ENCODE results near the gene MIA2. TPM values are rescaled to one million over a fixed set of nuclear protein-coding genes. Genes with fewer than 3 reads are reported as not detected.
"Not testable (repeated sequence)": the region's sequence is repeated elsewhere in the genome, so short reads cannot be mapped to it uniquely, and the experiment has no call there.

Gene MIA2
- polyA plus RNA-seq, 1 of the 3 experiments (the other 2 are of a cell fraction) = 2.6 TPM

DNA sequence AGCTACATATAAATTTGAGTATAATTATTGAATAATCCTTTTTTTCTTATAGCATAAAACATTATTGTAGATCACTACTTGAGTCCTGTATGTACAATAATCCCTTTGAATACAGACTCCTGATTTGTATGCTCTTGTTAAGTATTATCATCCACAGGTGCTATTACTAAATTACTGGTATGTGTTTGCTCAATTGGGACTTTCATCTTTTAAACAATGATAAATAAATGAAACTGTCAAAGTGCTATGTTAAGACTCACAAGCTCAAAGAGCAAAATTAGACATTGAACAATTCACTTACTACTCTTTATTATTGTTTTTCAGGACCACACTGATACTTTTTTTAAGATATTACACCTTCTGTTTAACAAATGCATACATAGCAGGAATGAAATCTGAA, 17.8 kb downstream of the MIA2 start:
- POLR2A ChIA-PET = no interaction called here

GRCh38 chr14:39257388-39257787, 23.7 kb downstream of the MIA2 start:
- WGBS (ENCODE audit: low lambda C conversion rate) = 10% methylated on average over 1 of the region's 1 CpG
- POLR2A ChIA-PET = not testable (repeated sequence)

More for the DNA sequence above, 17.8 kb downstream of the MIA2 start:
- Histone ChIP-seq H3K4me3 (ENCODE audit: low read depth in 2 of 2, low read length in 1 of 2) (no peak overlapping the region), H3K4me1 (ENCODE audit: control insufficient read depth in 1 of 2, insufficient read depth in 2 of 2, low read depth in 1 of 2, low read length in 1 of 2) (no peaks in the 10 kb centered on the region), H3K9me3 (no peaks in the 10 kb centered on the region), H3K27ac (ENCODE audit: low read depth in 2 of 2, low read length in 1 of 2) (no peak overlapping the region), H3K27me3 (ENCODE audit: insufficient read depth) (no peaks in the 10 kb centered on the region), H3K9ac (no peak overlapping the region), H3K9me2 (no peaks in the 10 kb centered on the region), H3K36me3 (replicated peaks in 1 of 2; ENCODE audit: control insufficient read depth in 1 of 2, insufficient read depth in 2 of 2, low read length in 1 of 2) (no peaks in the 10 kb centered on the region), H3K79me2 (ENCODE audit: insufficient read depth) (no peaks in the 10 kb centered on the region), H4K20me1 (ENCODE audit: insufficient read depth) (no peaks in the 10 kb centered on the region), H3K4me2 (no peak overlapping the region), H2AFZ (ENCODE audit: low read depth) (no peak overlapping the region), H3F3A (replicated peaks; ENCODE audit: insufficient read depth) (no peaks in the 10 kb centered on the region)
- DNase-seq = no peak
- CTCF ChIA-PET = no interaction called here
- TF ChIP-seq TCF12 (IDR thresholded peaks at IDR 0.05) (no peak), RAD21 (IDR thresholded peaks at IDR 0.05; ENCODE audit: low read length) (no peak), YY1 (IDR thresholded peaks at IDR 0.05; ENCODE audit: low read depth) (no peak), ELF1 (IDR thresholded peaks at IDR 0.05) (no peak), JUND (IDR thresholded peaks at IDR 0.05) (no peak), CHD2 (IDR thresholded peaks at IDR 0.05; ENCODE audit: low read length, partially characterized antibody) (no peak), SIN3A (IDR thresholded peaks at IDR 0.05; ENCODE audit: borderline replicate concordance, low read depth, low read length) (no peak), MAX (IDR thresholded peaks at IDR 0.05; ENCODE audit: low read depth) (no peak), EZH2phosphoT487 (IDR thresholded peaks at IDR 0.05; ENCODE audit: borderline replicate concordance, low read depth) (no peak), MEF2A (IDR thresholded peaks at IDR 0.05; ENCODE audit: borderline replicate concordance, low read depth) (no peak), RCOR1 (IDR thresholded peaks at IDR 0.05; ENCODE audit: low read length) (no peak), PBX3 (IDR thresholded peaks at IDR 0.05) (no peak), TEAD4 (IDR thresholded peaks at IDR 0.05; ENCODE audit: borderline replicate concordance, insufficient read depth) (no peak), FOXJ3 (CRISPR knock-in tag; IDR thresholded peaks at IDR 0.05) (no peak)
- TF ChIP-seq, protein P1, sequence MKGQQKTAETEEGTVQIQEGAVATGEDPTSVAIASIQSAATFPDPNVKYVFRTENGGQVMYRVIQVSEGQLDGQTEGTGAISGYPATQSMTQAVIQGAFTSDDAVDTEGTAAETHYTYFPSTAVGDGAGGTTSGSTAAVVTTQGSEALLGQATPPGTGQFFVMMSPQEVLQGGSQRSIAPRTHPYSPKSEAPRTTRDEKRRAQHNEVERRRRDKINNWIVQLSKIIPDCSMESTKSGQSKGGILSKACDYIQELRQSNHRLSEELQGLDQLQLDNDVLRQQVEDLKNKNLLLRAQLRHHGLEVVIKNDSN (IDR thresholded peaks at IDR 0.05; ENCODE audit: borderline replicate concordance, low read depth) = no peak

More at GRCh38 chr14:39257388-39257787, 23.7 kb downstream of the MIA2 start:
- H3K79me2 ChIP-seq (ENCODE audit: insufficient read depth); H3K9me2 ChIP-seq; CTCF ChIA-PET; H3K27ac ChIP-seq (ENCODE audit: low read depth in 2 of 2, low read length in 1 of 2); H4K20me1 ChIP-seq (ENCODE audit: insufficient read depth); H2AFZ ChIP-seq (ENCODE audit: low read depth); H3K9me3 ChIP-seq; H3K36me3 ChIP-seq (replicated peaks in 1 of 2; ENCODE audit: control insufficient read depth in 1 of 2, insufficient read depth in 2 of 2, low read length in 1 of 2); H3K4me3 ChIP-seq (ENCODE audit: low read depth in 2 of 2, low read length in 1 of 2); H3K27me3 ChIP-seq (ENCODE audit: insufficient read depth); H3K9ac ChIP-seq; DNase-seq; H3K4me2 ChIP-seq; H3K4me1 ChIP-seq (ENCODE audit: control insufficient read depth in 1 of 2, insufficient read depth in 2 of 2, low read depth in 1 of 2, low read length in 1 of 2); H3F3A ChIP-seq (replicated peaks; ENCODE audit: insufficient read depth): not testable (repeated sequence)
